K562 (cell line): ENCODE results near the gene SRP72. TPM values are rescaled to one million over a fixed set of nuclear protein-coding genes. Genes with fewer than 3 reads are reported as not detected.

ENCODE experiments used
- C11orf30 ChIP-seq: fragments of 450-650 bp; IDR thresholded peaks from 2 replicates; pipeline ENCODE4 v1.6.1; 2016; ENCODE audit warnings: low read depth, mild to moderate bottlenecking
- CREB3 ChIP-seq: fragments of 450-650 bp; conservative IDR thresholded peaks from 2 replicates; pipeline ENCODE4 v1.6.1; 2016; ENCODE audit warnings: missing genetic modification characterization, low read depth, mild to moderate bottlenecking, missing compliant biosample characterization, moderate library complexity
- EWSR1 ChIP-seq: fragments of 450-650 bp; IDR thresholded peaks from 2 replicates; pipeline ENCODE4 v1.6.1; 2018; ENCODE audit warnings: borderline replicate concordance, mild to moderate bottlenecking, low read depth, moderate library complexity; ENCODE audit not compliant: partially characterized antibody
- HMGXB4 ChIP-seq: sonication (generic); formaldehyde crosslinking; IDR thresholded peaks from 2 replicates; pipeline ENCODE4 v1.8.1; 2023; ENCODE audit warnings: mild to moderate bottlenecking, missing genetic modification reagents
- MAFG ChIP-seq: fragments of 450-650 bp; conservative IDR thresholded peaks from 2 replicates; pipeline ENCODE4 v1.6.1; 2016; ENCODE audit warnings: missing genetic modification characterization, missing compliant biosample characterization
- RFX7 ChIP-seq: fragments of 250-450 bp; sonication (Bioruptor Pico); IDR thresholded peaks from 2 replicates; pipeline ENCODE4 v1.5.1; 2021; ENCODE audit warnings: mild to moderate bottlenecking
- THRB ChIP-seq: fragments of 450-650 bp; formaldehyde crosslinking; conservative IDR thresholded peaks from 2 replicates; pipeline ENCODE4 v1.4.0; 2022; ENCODE audit warnings: mild to moderate bottlenecking, missing genetic modification characterization
- polyA plus RNA-seq, 8 experiments: library from polyadenylated mRNA; depleted of rRNA in 4 of 8; stranded (reverse) in 5 of 8; unstranded in 3 of 8; fragments of >200 nt; fragmentation: Nextera tagmentation in 2 of 8; fragmentation: Illumina TruSeq in 1 of 8; extraction: Ambion mirVana in 2 of 8; extraction: Trizol in 1 of 8; gene quantifications; 2 replicates each; pipeline versions ENCODE4 v1.2.1 to v1.2.3, GENCODE V29; 2011 to 2014; ENCODE audit warnings: inconsistent platforms in 1 of 8, missing spikeins in 1 of 8
- total RNA-seq, 7 experiments: library from RNA; depleted of rRNA in 6 of 7; stranded (reverse); fragments of >200 nt in 6 of 7; fragmentation: Illumina TruSeq in 2 of 7; extraction: Trizol in 2 of 7; gene quantifications; 2 replicates each; pipeline versions ENCODE4 v1.2.1 to v1.2.3, GENCODE V29; 2011 to 2021; ENCODE audit warnings: low replicate concordance in 1 of 7

The SRP72 gene
- total and polyA plus RNA-seq, 9 of the 15 experiments (the other 6 are each of a cell fraction or from before 2014, with no cell fraction given) = 124 to 341 (median 202) TPM

GRCh38 chr4:56544573-56545131, 77.2 kb downstream of the SRP72 start (continued):
- TF ChIP-seq C11orf30 (no peak), THRB (CRISPR knock-in tag) (no peak; the same call in 1 of the 2 replicates), EWSR1 (no peak), MAFG (tag) (no peak), CREB3 (tag) (no peak), RFX7 (CRISPR knock-in tag) (no peak), HMGXB4 (CRISPR knock-in tag) (no peak)
